ENCODE measurements around the gene CSNK2A1. TPM values are rescaled to one million over a fixed set of nuclear protein-coding genes. Genes with fewer than 3 reads are reported as not detected.

The CSNK2A1 gene
- total and polyA plus RNA-seq, 2 of the 8 experiments (the other 6 are each of a cell fraction or from before 2014, with no cell fraction given) = 117 to 260 TPM

GRCh38 chr20:454951-455350 is 88.6 kb downstream of the CSNK2A1 start (continued):
- TF ChIP-seq CHD7 (IDR thresholded peaks at IDR 0.05; ENCODE audit: insufficient replicate concordance, low read length) (no peak), POLR2AphosphoS5 (IDR thresholded peaks at IDR 0.05; ENCODE audit: low read depth, low read length) (no peak), CEBPB (IDR thresholded peaks at IDR 0.05; ENCODE audit: low read depth, low read length) (no peak), BCL11A (IDR thresholded peaks at IDR 0.05; ENCODE audit: low read depth in 2 of 2, low read length in 2 of 2) (no peak), MAFK (IDR thresholded peaks at IDR 0.05; ENCODE audit: low read depth, low read length) (no peak), TBP (IDR thresholded peaks at IDR 0.05; ENCODE audit: low read depth, low read length) (no peak), NANOG (IDR thresholded peaks at IDR 0.05; ENCODE audit: insufficient read depth, low read depth, low read length, poor library complexity, severe bottlenecking) (no peak), RXRA (IDR thresholded peaks at IDR 0.05; ENCODE audit: insufficient read depth, low read depth, low read length) (no peak), RBBP5 (IDR thresholded peaks at IDR 0.05; ENCODE audit: borderline replicate concordance, low read depth, low read length) (no peak)

Data from H1 (cell line).